ACC112 (cell line): ENCODE results near the gene GFRA4.

Source experiments
- H2AFZ ChIP-seq: fragments of 200-600 bp; sonication (generic); one replicate; pipeline ENCODE4 v1.6.0; 2017; ENCODE audit warnings: antibody characterized with exemption, low read length; ENCODE audit not compliant: unreplicated experiment
- H3K27ac ChIP-seq: fragments of 200-600 bp; sonication (generic); 2 replicates; pipeline ENCODE4 v1.5.1; 2014; ENCODE audit warnings: low read depth, mild to moderate bottlenecking, antibody characterized with exemption, low read length, moderate library complexity
- H3K27me3 ChIP-seq: fragments of 200-600 bp; sonication (generic); 2 replicates; pipeline ENCODE4 v1.6.1; 2014; ENCODE audit warnings: mild to moderate bottlenecking, antibody characterized with exemption, low read length, moderate library complexity, mixed read lengths; ENCODE audit not compliant: insufficient read depth
- H3K36me3 ChIP-seq: fragments of 200-600 bp; sonication (generic); 2 replicates; pipeline ENCODE4 v1.6.1; 2016; ENCODE audit warnings: mild to moderate bottlenecking, antibody characterized with exemption, low read length, moderate library complexity, mixed read lengths; ENCODE audit not compliant: insufficient read depth
- H3K4me1 ChIP-seq: fragments of 200-600 bp; sonication (generic); one replicate; pipeline ENCODE4 v1.6.1; 2016; ENCODE audit warnings: low read length, mixed read lengths; ENCODE audit not compliant: insufficient read depth, unreplicated experiment, control insufficient read depth
- H3K4me3 ChIP-seq: fragments of 200-600 bp; sonication (generic); 2 replicates; pipeline ENCODE4 v1.5.1; 2014; ENCODE audit warnings: mild to moderate bottlenecking, low read depth, low read length
- H3K79me2 ChIP-seq: fragments of 200-600 bp; sonication (generic); one replicate; pipeline ENCODE4 v1.6.0; 2016; ENCODE audit warnings: low read length; ENCODE audit not compliant: control insufficient read depth, unreplicated experiment, insufficient read depth

The GFRA4 gene

GRCh38 chr20:3614466-3614865, 48.7 kb downstream of the GFRA4 start:
- Histone ChIP-seq H3K27ac (no peak overlapping the region), H3K27me3 (no peaks in the 10 kb centered on the region), H3K4me1 (peaks cover 13% of the 10 kb centered on the region), H3K79me2 (no peaks in the 10 kb centered on the region), H2AFZ (no peak overlapping the region), H3K4me3 (no peak overlapping the region), H3K36me3 (no peaks in the 10 kb centered on the region)

- no peak overlapping the region for H2AFZ ChIP-seq
- H3K4me3 ChIP-seq, result no peak overlapping the region
- H3K27me3 ChIP-seq, result no peaks in the 10 kb centered on the region
- no peaks in the 10 kb centered on the region for H3K79me2 ChIP-seq
- no peak overlapping the region for H3K27ac ChIP-seq
- no peaks in the 10 kb centered on the region for H3K36me3 ChIP-seq
- peaks cover 13% of the 10 kb centered on the region for H3K4me1 ChIP-seq
Measured at GRCh38 chr20:3613821-3614440, 49.3 kb downstream of the GFRA4 start.

GRCh38 chr20:3612795-3613572, 50.2 kb downstream of the GFRA4 start:
- no peaks in the 10 kb centered on the region for H3K79me2 ChIP-seq
- H3K4me3 ChIP-seq, result no peak overlapping the region
- peaks cover 13% of the 10 kb centered on the region for H3K4me1 ChIP-seq
- no peak overlapping the region for H2AFZ ChIP-seq
- no peak overlapping the region for H3K27ac ChIP-seq
- H3K27me3 ChIP-seq, result no peaks in the 10 kb centered on the region
- H3K36me3 ChIP-seq, result no peaks in the 10 kb centered on the region

- no peak overlapping the region for H2AFZ ChIP-seq
- no peak overlapping the region for H3K27ac ChIP-seq
- H3K4me3 ChIP-seq, result no peak overlapping the region
- H3K4me1 ChIP-seq, result peaks cover 11% of the 10 kb centered on the region
- H3K79me2 ChIP-seq, result no peaks in the 10 kb centered on the region
- H3K27me3 ChIP-seq, result no peaks in the 10 kb centered on the region
- H3K36me3 ChIP-seq, result no peaks in the 10 kb centered on the region
Measured at GRCh38 chr20:3611901-3612300, 51.3 kb downstream of the GFRA4 start.
